ENCODE measurements around the gene ZNF48.
A peak's percentile ranks its signal among the peaks of the same experiment; 100 is the strongest.

The ZNF48 gene

DNA sequence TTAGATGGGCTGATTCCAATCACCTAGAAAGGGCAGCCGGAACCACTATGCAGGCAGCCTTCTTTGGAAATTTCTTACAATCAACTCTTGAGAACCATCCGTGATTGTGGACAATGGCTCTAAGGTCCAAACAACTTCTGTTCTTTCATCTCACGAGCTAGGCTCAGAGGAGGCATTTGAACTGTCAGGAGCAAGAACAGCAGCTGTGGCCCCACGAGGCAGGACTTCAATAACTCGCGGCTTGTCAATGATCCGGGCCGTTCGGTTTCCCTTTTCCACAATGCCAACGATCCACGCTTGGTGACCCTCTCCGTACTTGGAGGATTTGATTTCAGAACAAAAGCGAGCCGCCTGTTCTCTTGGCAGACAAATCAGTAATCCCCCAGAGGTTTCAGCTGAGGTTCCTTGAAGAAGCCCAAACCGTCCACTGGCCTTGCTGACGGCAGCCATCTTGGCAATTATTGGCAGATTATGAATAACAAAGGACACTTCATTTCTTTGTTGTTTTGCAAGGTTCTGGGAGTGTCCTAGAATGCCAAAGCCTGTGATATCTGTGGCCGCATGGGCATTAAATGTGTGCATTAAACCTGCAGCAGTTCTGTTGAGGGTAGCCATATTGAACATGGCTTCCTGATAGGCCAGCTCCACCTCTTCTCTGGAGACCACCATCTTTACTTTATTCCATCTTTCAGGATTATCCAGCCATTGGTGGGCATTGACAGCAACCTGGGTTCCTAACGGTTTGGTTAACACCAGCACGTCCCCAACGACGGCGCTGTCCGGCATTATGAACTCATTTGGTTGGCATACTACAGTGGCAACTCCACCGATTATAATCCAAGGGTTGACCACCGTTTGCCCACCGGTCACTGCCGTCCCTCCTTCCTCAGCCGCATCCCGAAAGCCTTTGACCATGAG lies 49.3 kb downstream of the ZNF48 start:
- DNase-seq (ENCODE audit: low read depth), result no peak

DNA sequence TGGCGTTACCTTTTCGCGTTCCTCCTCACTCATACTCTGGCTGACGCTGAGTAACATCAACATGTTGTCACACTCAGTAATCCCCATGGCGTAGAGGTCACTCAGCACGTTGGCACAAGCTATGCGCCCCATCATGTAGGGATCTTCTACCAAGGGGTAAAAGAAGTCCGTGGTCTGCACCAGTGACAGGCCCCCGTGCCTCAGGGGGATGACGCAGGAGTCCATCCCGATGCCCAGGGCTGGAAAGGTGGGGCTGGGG lies 49.9 kb downstream of the ZNF48 start:
- DNase-seq (ENCODE audit: low read depth), result no peak

DNA sequence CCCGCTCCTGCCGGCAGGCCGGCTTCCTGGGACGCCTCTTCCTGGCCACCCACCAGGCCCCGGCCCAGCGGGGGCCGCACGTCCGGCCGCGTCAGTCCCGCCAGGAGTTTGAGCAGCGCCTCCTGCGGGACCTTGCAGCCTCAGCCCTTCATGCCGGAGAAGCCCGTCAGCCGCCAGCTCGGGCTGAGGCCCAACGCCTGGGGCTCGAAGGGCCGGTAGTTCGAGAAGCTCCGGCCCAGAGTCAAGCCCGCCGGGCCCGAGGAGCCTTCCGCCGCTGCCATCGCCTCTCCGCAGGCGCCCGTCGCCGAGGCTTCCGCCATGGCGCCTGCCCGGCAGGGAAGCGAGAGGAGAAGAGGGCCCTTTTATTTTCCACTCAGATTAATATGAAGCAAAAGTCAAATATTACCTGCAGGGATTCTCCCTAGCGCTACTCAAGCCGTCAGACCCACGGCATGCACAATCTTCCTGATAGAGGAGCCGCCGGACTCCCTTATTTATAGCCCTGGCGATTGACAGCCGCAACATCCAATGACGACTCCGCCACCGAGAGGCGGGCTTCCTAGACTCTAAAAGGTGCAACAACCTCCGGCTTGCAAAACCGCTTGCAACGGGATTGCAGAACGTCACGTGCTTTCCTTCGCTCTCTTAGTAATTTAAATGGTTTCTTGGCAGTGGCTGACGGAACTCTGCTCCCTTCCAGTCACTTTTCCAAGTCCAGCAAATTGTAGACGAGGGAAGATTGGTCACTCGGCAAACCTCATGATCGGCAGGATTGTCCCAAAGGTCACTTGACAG lies 50.4 kb downstream of the ZNF48 start, which contains the start of gene SEPHS2:
Gene SEPHS2, minus strand, starts transcription at position 467 of the 795 bp plus-strand sequence. Its CDS starts 147 bp downstream, at position 320.
- DNase-seq (ENCODE audit: low read depth), result peak; percentile 89

DNA sequence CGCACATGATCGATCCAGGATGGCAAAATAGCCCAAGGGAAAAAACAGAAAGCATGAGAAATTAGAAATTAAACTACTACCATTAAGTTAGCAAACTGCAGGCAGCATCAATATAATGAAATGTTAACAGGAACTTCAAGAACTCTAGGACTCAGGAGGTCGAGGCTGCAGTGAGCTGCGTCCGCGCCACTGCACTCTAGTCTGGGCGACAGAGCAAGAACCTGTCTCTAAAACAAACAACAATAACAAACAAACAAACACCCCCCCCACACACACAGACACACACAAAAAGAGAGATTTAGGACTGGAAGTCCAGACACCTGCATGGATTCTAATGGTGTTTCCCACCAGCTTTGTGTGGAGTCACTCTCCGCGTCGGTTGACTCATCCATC lies 51.0 kb downstream of the ZNF48 start:
- DNase-seq (ENCODE audit: low read depth), result no peak

DNA sequence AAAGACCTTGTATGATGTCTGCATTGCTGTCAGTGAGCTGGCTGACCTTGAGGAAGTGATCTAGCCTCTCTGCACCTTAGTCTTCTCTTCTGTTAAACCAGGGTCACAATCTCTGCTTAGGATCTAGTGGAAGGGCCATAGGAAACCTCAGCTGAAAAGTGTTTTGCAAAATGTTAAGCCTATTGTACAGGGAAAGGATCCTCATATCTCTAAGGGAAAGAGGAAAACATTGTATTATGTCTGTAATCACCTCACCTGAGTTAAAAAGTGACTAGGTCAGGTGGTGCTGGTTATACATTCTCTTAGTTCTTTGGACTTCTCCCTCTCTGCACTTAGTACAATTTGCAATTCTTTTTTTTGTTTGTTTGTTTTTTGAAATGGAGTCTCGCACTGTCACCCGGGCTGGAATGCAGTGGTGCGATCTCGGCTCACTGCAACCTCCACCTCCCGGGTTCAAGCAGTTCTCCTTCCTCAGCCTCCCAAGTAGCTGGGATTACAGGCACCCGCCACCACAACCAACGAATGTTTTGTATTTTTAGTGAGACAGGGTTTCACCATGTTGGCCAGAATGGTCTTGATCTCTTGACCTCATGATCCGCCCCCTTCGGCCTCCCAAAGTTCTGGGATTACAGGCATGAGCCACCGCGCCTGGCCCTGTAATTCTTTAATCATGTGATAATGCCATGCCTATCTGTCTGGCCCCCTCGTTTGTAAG lies 52.4 kb downstream of the ZNF48 start:
- DNase-seq (ENCODE audit: low read depth), result no peak

DNA sequence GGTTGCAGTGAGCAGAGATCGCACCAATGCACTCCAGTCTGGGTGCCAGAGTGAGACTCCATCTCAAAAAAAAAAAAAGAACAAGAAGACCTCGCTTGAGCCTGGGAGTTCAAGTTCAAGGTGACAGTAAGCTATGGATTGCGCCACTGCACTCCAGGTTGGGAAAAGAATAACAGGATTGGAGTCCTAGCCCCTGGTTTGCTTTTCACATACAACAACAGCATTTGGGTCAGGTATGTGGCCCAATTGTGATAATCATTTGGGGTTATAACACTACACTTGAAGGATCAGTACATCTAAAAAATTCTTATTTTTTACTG lies 53.9 kb downstream of the ZNF48 start:
- DNase-seq (ENCODE audit: low read depth), result no peak

All from activated T-helper 9 cell treated with anti-CD3 and anti-CD28 coated beads, Interleukin-2, amount 50 U/mL, for 16 hours (primary cell).